Kidney (tissue), 14 donors: ENCODE data around the gene DACT3. TPM values are rescaled to one million over a fixed set of nuclear protein-coding genes. Genes with fewer than 3 reads are reported as not detected.

Experiments used
- DNase-seq, 5 donors: peaks; one replicate each; pipeline ENCODE4 v3.0.0-alpha.2; 2013 to 2020
- FAIRE-seq: peaks from 2 replicates; lab custom pipeline; 2012; peaks lifted over from hg19 to GRCh38; lab: Jason Lieb, UNC
- H3K27ac ChIP-seq, 2 donors: one replicate each; pipeline ENCODE4 v1.7.0; 2013; ENCODE audit warnings: low read depth in 2 of 2, low read length in 2 of 2, inconsistent platforms in 1 of 2
- H3K27me3 ChIP-seq: one replicate; pipeline ENCODE4 v1.7.1; 2013; ENCODE audit warnings: low read length, inconsistent platforms; ENCODE audit not compliant: control insufficient read depth, insufficient read depth
- H3K36me3 ChIP-seq, 3 donors: one replicate each; pipeline versions ENCODE4 v1.7.0 to v1.7.1; 2013; ENCODE audit warnings: low read length in 3 of 3, control low read depth in 1 of 3, inconsistent platforms in 1 of 3; ENCODE audit not compliant: insufficient read depth in 3 of 3, control insufficient read depth in 2 of 3
- H3K4me1 ChIP-seq, 3 donors: one replicate each; pipeline versions ENCODE4 v1.7.0 to v1.7.1; 2013; ENCODE audit warnings: low read length in 3 of 3, inconsistent platforms in 1 of 3, low read depth in 1 of 3; ENCODE audit not compliant: control insufficient read depth in 2 of 3, insufficient read depth in 2 of 3
- H3K4me3 ChIP-seq, 3 donors: one replicate each; pipeline versions ENCODE4 v1.7.0 to v1.8.1; 2013; ENCODE audit warnings: low read length in 3 of 3, control low read depth in 1 of 3, inconsistent platforms in 1 of 3
- H3K9ac ChIP-seq, 3 donors: one replicate each; pipeline versions ENCODE4 v1.7.0 to v1.7.1; 2013; ENCODE audit warnings: low read length in 3 of 3, control low read depth in 1 of 3, inconsistent platforms in 1 of 3
- H3K9me3 ChIP-seq, 3 donors: one replicate each; pipeline versions ENCODE4 v1.7.0 to v1.7.1; 2013; ENCODE audit warnings: low read length in 3 of 3, control low read depth in 1 of 3, inconsistent platforms in 1 of 3; ENCODE audit not compliant: control insufficient read depth in 2 of 3, insufficient read depth in 1 of 3
- intact Hi-C: fragments of 100-400 bp; cut with DNase I; formaldehyde crosslinking; loops from one replicate; pipeline ENCODE4 v1.11.1; 2022
- polyA plus RNA-seq: library from polyadenylated mRNA; stranded (reverse); fragments of 350-450 nt; fragmentation: Illumina TruSeq; extraction: RNeasy Lipid Tissue Mini Kit (QIAGEN cat#74804); gene quantifications from one replicate; pipeline ENCODE4 v1.2.3, GENCODE V29; 2014; ENCODE audit warnings: low read depth, low replicate concordance; ENCODE audit not compliant: insufficient read depth
- total RNA-seq: library from RNA; stranded (reverse); fragmentation: NEBNext Ultra II Directional; extraction: Animal tissue kit (Norgen Biotek cat#: 25700); gene quantifications from one replicate; pipeline ENCODE4 v1.2.1, GENCODE V29; 2021
- TF ChIP-seq, protein P1 (sequence below): IDR thresholded peaks from 3 replicates; pipeline ENCODE4 v1.5.1; 2012; ENCODE audit warnings: mild to moderate bottlenecking, moderate library complexity, borderline replicate concordance; ENCODE audit not compliant: insufficient read depth; ENCODE audit errors: extremely low read depth
- donor health status: control.
- donor health status: control.
- donor health status: control.
- donor health status: control.
- donor health status: control.
- donor health status: DM: yes; HTN: yes; CAD: no.
- donor health status: Normal renal cell carcinoma (clear cell type).

The DACT3 gene
- total and polyA plus RNA-seq, 2 donors from 2014 or later: 5.4 to 10.4 TPM

DNA sequence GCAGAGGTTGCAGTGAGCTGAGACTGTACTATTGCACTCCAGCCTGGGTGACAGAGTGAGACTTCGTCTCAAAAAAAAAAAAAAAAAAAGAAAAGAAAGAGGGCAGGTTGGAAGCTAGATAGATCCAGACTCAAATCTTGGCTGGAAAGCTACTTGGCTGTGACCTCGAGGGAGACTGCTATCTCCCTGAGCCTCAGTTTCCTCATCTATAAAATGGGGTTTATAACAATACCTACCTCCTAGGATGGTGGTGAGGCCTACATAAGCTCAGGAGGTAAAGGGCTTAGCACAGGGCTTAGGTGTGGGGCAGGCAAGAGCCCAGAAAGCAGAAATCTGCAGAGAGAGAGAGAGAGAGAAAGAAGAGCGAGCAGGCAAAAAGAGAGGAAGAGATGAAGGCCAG is 24.2 kb upstream of the DACT3 start:
- DNase-seq: no peak
- peaks cover 3 to 22% (median 17%) of the 10 kb centered on the region in 3 donors for H3K36me3 ChIP-seq

DNA sequence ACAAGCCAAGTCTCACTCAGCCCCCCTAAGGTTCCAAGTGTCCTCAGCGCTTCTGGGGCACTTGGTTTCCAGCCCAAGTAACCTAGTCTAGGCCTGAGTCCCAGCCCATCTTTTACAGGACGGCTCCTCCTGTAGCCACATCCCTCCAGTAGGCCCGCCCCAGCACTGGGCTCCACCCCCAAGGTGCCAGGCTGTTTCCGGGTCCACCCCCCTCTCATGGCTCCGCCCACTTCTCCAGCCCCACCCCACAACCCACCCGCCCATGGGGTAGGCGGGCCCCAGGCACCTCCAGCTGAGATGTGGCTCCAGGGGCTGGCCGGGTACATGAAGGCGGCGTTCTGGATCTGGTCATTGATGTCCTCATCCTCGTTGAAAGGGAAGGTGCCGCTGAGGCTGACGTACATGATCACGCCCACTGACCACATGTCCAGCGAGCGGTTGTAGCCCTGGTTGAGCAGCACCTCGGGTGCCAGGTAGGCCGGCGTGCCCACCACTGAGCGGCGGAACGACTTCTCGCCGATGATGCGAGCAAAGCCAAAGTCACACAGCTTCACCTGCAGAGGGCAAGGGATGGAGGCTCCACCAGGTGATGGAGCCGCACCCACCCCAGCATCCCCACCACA is 17.2 kb upstream of the DACT3 start:
- Histone ChIP-seq H3K27ac (no peak overlapping the region), H3K9ac (no peak overlapping the region), H3K27me3 (no peaks in the 10 kb centered on the region), H3K9me3 (no peaks in the 10 kb centered on the region), H3K4me3 (no peak overlapping the region), H3K4me1 (no peaks in the 10 kb centered on the region), H3K36me3 (peaks cover 0 to 15% (median 6%) of the 10 kb centered on the region in 3 donors)
- intact Hi-C loops: no loop called here
- FAIRE-seq (no peak), DNase-seq (peak in 1 of 5 donors; percentile 19)
- TF ChIP-seq, protein P1, sequence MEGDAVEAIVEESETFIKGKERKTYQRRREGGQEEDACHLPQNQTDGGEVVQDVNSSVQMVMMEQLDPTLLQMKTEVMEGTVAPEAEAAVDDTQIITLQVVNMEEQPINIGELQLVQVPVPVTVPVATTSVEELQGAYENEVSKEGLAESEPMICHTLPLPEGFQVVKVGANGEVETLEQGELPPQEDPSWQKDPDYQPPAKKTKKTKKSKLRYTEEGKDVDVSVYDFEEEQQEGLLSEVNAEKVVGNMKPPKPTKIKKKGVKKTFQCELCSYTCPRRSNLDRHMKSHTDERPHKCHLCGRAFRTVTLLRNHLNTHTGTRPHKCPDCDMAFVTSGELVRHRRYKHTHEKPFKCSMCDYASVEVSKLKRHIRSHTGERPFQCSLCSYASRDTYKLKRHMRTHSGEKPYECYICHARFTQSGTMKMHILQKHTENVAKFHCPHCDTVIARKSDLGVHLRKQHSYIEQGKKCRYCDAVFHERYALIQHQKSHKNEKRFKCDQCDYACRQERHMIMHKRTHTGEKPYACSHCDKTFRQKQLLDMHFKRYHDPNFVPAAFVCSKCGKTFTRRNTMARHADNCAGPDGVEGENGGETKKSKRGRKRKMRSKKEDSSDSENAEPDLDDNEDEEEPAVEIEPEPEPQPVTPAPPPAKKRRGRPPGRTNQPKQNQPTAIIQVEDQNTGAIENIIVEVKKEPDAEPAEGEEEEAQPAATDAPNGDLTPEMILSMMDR: no peak

More for the DNA sequence above, 24.2 kb upstream of the DACT3 start:
- FAIRE-seq: no peak
- no peak overlapping the region for H3K9ac ChIP-seq
- no peak overlapping the region for H3K4me3 ChIP-seq
- H3K4me1 ChIP-seq: no peaks in the 10 kb centered on the region
- TF ChIP-seq, protein P1: no peak
- H3K9me3 ChIP-seq: no peaks in the 10 kb centered on the region
- H3K27me3 ChIP-seq: no peaks in the 10 kb centered on the region
- intact Hi-C loops: no loop called here
- no peak overlapping the region for H3K27ac ChIP-seq

- H3K9me3 ChIP-seq: no peaks in the 10 kb centered on the region
- no peak overlapping the region for H3K9ac ChIP-seq
- DNase-seq (peak in 3 of 5 donors; percentile 26 to 39 (median 33)), FAIRE-seq (no peak)
- intact Hi-C loops: no loop called here
- H3K27me3 ChIP-seq: no peaks in the 10 kb centered on the region
- no peak overlapping the region for H3K27ac ChIP-seq
- H3K36me3 ChIP-seq: peaks cover 0 to 15% (median 6%) of the 10 kb centered on the region in 3 donors
- no peaks in the 10 kb centered on the region for H3K4me1 ChIP-seq
- H3K4me3 ChIP-seq: no peak overlapping the region
- TF ChIP-seq, protein P1: no peak
These were observed 13.6 kb upstream of the DACT3 start for GRCh38 chr19:46674416-46675178.
